ENCODE data around the gene PGAP3.

- TF ChIP-seq CTCF (IDR thresholded peaks at IDR 0.05; ENCODE audit: low read length) (no peak), EZH2 (IDR thresholded peaks at IDR 0.05; ENCODE audit: borderline replicate concordance, low read length) (no peak)
Observed at GRCh38 chr17:39717660-39718059, 29.8 kb upstream of the PGAP3 start.
